Nucleus accumbens (tissue), 56 donors: ENCODE results near the gene TRIM49D1.
"Not testable (repeated sequence)": the region's sequence is repeated elsewhere in the genome, so short reads cannot be mapped to it uniquely, and the experiment has no call there.

ENCODE experiments used
- DNase-seq, 56 donors: peaks; one replicate each; lab custom pipeline; 2025; lab: John Stamatoyannopoulos, UW

TRIM49D1 gene, protein sequence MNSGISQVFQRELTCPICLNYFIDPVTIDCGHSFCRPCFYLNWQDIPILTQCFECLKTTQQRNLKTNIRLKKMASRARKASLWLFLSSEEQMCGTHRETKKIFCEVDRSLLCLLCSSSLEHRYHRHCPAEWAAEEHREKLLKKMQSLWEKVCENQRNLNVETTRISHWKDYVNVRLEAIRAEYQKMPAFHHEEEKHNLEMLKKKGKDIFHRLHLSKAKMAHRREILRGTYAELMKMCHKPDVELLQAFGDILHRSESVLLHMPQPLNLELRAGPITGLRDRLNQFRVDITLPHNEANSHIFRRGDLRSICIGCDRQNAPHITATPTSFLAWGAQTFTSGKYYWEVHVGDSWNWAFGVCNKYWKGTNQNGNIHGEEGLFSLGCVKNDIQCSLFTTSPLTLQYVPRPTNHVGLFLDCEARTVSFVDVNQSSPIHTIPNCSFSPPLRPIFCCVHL

GRCh38 chr11:89922195-89922660 is at the start of gene TRIM49D1:
TSS of gene TRIM49D1 (minus strand) at chr11:89922245. CDS start at chr11:89917710, 4,535 bp downstream.
- DNase-seq, result no peak

DNA sequence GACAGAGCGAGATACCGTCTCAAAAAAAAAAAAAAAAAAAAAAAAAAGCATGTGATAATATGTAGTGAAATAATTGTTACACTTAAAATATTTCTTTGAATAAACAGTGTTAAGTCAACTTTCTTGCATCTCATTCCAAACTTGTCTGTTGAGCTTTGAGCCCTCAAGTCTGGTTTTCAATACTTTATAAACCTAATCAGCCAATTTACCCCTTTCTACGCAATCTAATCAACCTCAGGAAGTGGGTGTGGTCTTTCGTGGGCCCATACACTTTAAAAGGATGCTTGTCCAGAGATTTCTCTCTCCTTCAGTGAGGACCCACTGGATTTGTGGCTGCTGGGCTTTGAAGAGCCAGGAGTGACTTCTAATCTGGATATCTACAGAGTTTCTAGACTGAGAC is 43.7 kb upstream of the TRIM49D1 start, which contains the start of gene TRIM64:
TRIM64 (plus strand) TSS at position 301 of the 400 bp plus-strand sequence. CDS start 2,467 bp downstream, outside the sequence.
- DNase-seq, result not testable (repeated sequence)

DNA sequence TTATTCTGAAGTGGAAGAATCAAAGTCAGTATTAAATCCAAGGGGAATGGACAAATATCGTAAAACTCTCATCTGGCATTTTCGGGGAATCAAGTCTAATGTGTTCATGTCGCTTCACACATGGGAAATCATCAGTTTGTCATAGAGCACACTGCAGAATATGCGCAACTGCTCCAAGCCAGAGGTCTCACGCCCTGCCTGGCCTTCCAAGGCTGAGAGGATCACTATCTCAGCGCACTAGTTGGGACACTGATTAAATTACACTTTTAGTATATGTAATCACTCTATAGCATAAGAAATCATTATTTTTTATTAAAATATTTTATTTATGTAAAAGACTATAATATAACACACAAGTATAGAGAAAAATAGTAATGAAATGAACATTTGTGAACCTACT is 38.8 kb upstream of the TRIM49D1 start:
- DNase-seq, result not testable (repeated sequence)

DNA sequence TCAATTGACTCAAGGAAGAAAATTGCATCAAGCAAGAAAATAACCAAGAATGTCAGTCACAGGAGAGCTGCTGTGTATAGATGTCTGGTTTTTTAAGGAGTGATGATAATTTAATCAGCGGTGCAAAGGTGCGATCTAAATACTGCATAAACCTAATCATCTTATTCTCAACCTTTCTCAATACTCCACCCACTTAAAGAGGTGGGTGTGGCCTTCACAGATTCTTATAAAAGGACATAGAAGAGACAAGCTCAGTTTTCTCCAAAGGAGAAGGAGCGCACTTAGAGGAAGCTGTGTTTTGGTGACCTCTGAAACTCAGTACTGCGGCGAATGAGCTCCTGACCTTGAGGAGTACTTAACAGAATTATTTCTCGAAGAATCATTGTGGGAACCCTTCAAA is 1.7 kb upstream of the TRIM49D1 start, which contains the start of gene TRIM49D2:
TRIM49D2 (plus strand) TSS at position 301 of the 400 bp plus-strand sequence. CDS start 2,698 bp downstream, outside the sequence.
- DNase-seq, result not testable (repeated sequence)

GRCh38 chr11:89900809-89901208 is 21.2 kb downstream of the TRIM49D1 start:
- DNase-seq, result not testable (repeated sequence)

GRCh38 chr11:89893245-89893644 is 28.8 kb downstream of the TRIM49D1 start:
- not testable (repeated sequence) for DNase-seq

- DNase-seq, result not testable (repeated sequence)
Measured at GRCh38 chr11:89877511-89877910, 44.5 kb downstream of the TRIM49D1 start.

DNA sequence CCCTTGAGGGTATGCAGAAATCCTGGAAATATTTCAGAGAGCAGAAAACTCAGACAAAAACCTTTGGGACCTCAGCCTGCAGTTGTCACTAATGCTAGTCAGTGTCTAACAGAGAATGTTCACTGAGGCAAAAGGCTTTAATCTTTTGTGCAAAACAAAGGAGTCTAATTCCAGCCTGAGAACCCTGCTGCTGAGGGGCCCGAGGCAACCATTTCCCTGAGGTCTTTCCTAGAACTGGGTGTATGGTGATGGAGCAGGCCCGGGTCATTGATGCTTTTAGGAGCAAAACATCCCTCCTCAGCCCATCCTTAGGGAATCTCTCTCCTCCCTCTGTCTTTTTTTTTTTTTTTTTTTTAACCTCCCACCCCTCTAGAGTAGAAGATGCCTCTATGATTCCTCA is 49.5 kb downstream of the TRIM49D1 start:
- DNase-seq, result not testable (repeated sequence)

GRCh38 chr11:89865223-89865622 is 56.8 kb downstream of the TRIM49D1 start:
- not testable (repeated sequence) for DNase-seq

GRCh38 chr11:89863906-89864704 is 57.9 kb downstream of the TRIM49D1 start:
- DNase-seq, result not testable (repeated sequence)
